K562 (cell line): ENCODE results near the gene SPTBN4. TPM values are rescaled to one million over a fixed set of nuclear protein-coding genes. Genes with fewer than 3 reads are reported as not detected.

Experiments used
- EP400 ChIP-seq: fragments of 450-650 bp; IDR thresholded peaks from 2 replicates; pipeline ENCODE4 v1.6.1; 2017; ENCODE audit warnings: antibody characterized with exemption, mild to moderate bottlenecking, moderate library complexity
- FOXJ3 ChIP-seq: sonication (generic); formaldehyde crosslinking; IDR thresholded peaks from 2 replicates; pipeline ENCODE4 v1.4.0; 2020; ENCODE audit warnings: mild to moderate bottlenecking, missing genetic modification reagents
- GMEB1 ChIP-seq: fragments of 250-450 bp; sonication (Bioruptor Pico); IDR thresholded peaks from 2 replicates; pipeline ENCODE4 v1.4.0; 2020; ENCODE audit warnings: mild to moderate bottlenecking
- HLTF ChIP-seq: fragments of 450-650 bp; IDR thresholded peaks from 2 replicates; pipeline ENCODE4 v1.6.1; 2016
- MGA ChIP-seq: fragments of 450-650 bp; IDR thresholded peaks from 2 replicates; pipeline ENCODE4 v1.6.1; 2016; ENCODE audit warnings: mild to moderate bottlenecking, moderate library complexity
- POLR3G ChIP-seq: IDR thresholded peaks from 2 replicates; pipeline ENCODE4 v1.6.1; 2011; ENCODE audit not compliant: insufficient read length, insufficient replicate concordance; ENCODE audit errors: extremely low read depth
- RBM25 ChIP-seq: fragments of 200-400 bp; formaldehyde crosslinking; IDR thresholded peaks from 2 replicates; pipeline ENCODE4 v1.6.1; 2018; ENCODE audit warnings: low read length, low read depth, moderate library complexity; ENCODE audit not compliant: severe bottlenecking
- ZMIZ1 ChIP-seq, 2 experiments: fragments of 150-350 bp in 1 of 2; IDR thresholded peaks; 2 replicates each; pipeline ENCODE4 v1.6.1; 2012 to 2016; ENCODE audit warnings: low read depth in 2 of 2, low read length in 2 of 2, mild to moderate bottlenecking in 1 of 2, moderate library complexity in 1 of 2
- ZNF124 ChIP-seq: sonication (generic); formaldehyde crosslinking; IDR thresholded peaks from 2 replicates; pipeline ENCODE4 v1.8.1; 2022; ENCODE audit warnings: missing genetic modification reagents
- polyA plus RNA-seq, 8 experiments: library from polyadenylated mRNA; depleted of rRNA in 4 of 8; stranded (reverse) in 5 of 8; unstranded in 3 of 8; fragments of >200 nt; fragmentation: Nextera tagmentation in 2 of 8; fragmentation: Illumina TruSeq in 1 of 8; extraction: Ambion mirVana in 2 of 8; extraction: Trizol in 1 of 8; gene quantifications; 2 replicates each; pipeline versions ENCODE4 v1.2.1 to v1.2.3, GENCODE V29; 2011 to 2014; ENCODE audit warnings: inconsistent platforms in 1 of 8, missing spikeins in 1 of 8
- total RNA-seq, 7 experiments: library from RNA; depleted of rRNA in 6 of 7; stranded (reverse); fragments of >200 nt in 6 of 7; fragmentation: Illumina TruSeq in 2 of 7; extraction: Trizol in 2 of 7; gene quantifications; 2 replicates each; pipeline versions ENCODE4 v1.2.1 to v1.2.3, GENCODE V29; 2011 to 2021; ENCODE audit warnings: low replicate concordance in 1 of 7

Gene SPTBN4
- total and polyA plus RNA-seq, 9 of the 15 experiments (the other 6 are each of a cell fraction or from before 2014, with no cell fraction given), result 0.01 to 1.5 (median 0.86) TPM

- TF ChIP-seq MGA (no peak), FOXJ3 (CRISPR knock-in tag) (no peak), POLR3G (no peak), ZMIZ1 (IDR thresholded peaks at IDR 0.05; ENCODE audit: low read depth in 2 of 2, low read length in 2 of 2) (no peak), RBM25 (peak; percentile 71), ZNF124 (CRISPR knock-in tag) (no peak), GMEB1 (no peak), EP400 (no peak), HLTF (peak; percentile 46; the same call in 1 of the 2 replicates)
Measured at GRCh38 chr19:40524133-40524549, 57.3 kb downstream of the SPTBN4 start (continued).
